HepG2 (cell line): ENCODE measurements around the gene SLC5A4. TPM values are rescaled to one million over a fixed set of nuclear protein-coding genes. Genes with fewer than 3 reads are reported as not detected.

ENCODE experiments used
- AGO2 ChIP-seq: fragments of 200-400 bp; formaldehyde crosslinking; optimal IDR thresholded peaks from 2 replicates; pipeline ENCODE3; 2017; ENCODE audit warnings: mild to moderate bottlenecking, low read depth, low read length, moderate library complexity
- GRHL1 ChIP-seq: sonication (generic); formaldehyde crosslinking; conservative IDR thresholded peaks from 2 replicates; pipeline ENCODE4 v1.8.0; 2022; ENCODE audit warnings: missing genetic modification reagents
- NFYB ChIP-seq: sonication (generic); formaldehyde crosslinking; IDR thresholded peaks from 2 replicates; pipeline ENCODE4 v1.4.0; 2020; ENCODE audit warnings: missing genetic modification reagents
- RNF2 ChIP-seq: fragments of 450-650 bp; conservative IDR thresholded peaks from 2 replicates; pipeline ENCODE4 v1.6.1; 2016; ENCODE audit warnings: low read depth
- SNAPC5 ChIP-seq: sonication (generic); formaldehyde crosslinking; IDR thresholded peaks from 2 replicates; pipeline ENCODE4 v1.8.1; 2023; ENCODE audit warnings: mild to moderate bottlenecking, missing genetic modification reagents, borderline replicate concordance
- SRSF4 ChIP-seq: fragments of 200-400 bp; formaldehyde crosslinking; IDR thresholded peaks from one replicate; pipeline ENCODE4 v1.6.1; 2018; ENCODE audit warnings: mild to moderate bottlenecking, low read depth, low read length, moderate library complexity; ENCODE audit not compliant: poor library complexity, severe bottlenecking
- ZNF225 ChIP-seq: sonication (generic); formaldehyde crosslinking; IDR thresholded peaks from 2 replicates; pipeline ENCODE4 v1.4.0; 2020; ENCODE audit warnings: mild to moderate bottlenecking, missing genetic modification reagents
- ZNF30 ChIP-seq: sonication (generic); formaldehyde crosslinking; IDR thresholded peaks from 2 replicates; pipeline ENCODE4 v1.5.0; 2020; ENCODE audit warnings: mild to moderate bottlenecking, missing genetic modification reagents
- ZNF34 ChIP-seq: sonication (generic); formaldehyde crosslinking; IDR thresholded peaks from 2 replicates; pipeline ENCODE4 v1.4.0; 2020; ENCODE audit warnings: mild to moderate bottlenecking, missing genetic modification reagents, borderline replicate concordance
- polyA plus RNA-seq, 8 experiments: library from polyadenylated mRNA; depleted of rRNA in 3 of 8; stranded (reverse) in 7 of 8; unstranded in 1 of 8; fragments of >200 nt; fragmentation: Illumina TruSeq in 4 of 8; extraction: Trizol in 4 of 8; gene quantifications; 2 replicates each; pipeline versions ENCODE4 v1.2.1 to v1.2.3, GENCODE V29; 2011 to 2016; ENCODE audit warnings: low read depth in 4 of 8, missing spikeins in 1 of 8, mixed read lengths in 1 of 8; ENCODE audit not compliant: insufficient read depth in 1 of 8
- total RNA-seq, 5 experiments: library from RNA; depleted of rRNA; stranded (reverse); fragments of >200 nt; fragmentation: Illumina TruSeq; extraction: Trizol; gene quantifications; 2 replicates each; pipeline ENCODE4 v1.2.3, GENCODE V29; 2016; ENCODE audit warnings: low read depth in 1 of 5
- TF ChIP-seq, protein P1 (sequence below), 2 experiments: IDR thresholded peaks; 2 replicates each; pipeline ENCODE4 v1.6.1; 2011 to 2012; ENCODE audit warnings: low read length in 2 of 2, borderline replicate concordance in 1 of 2, low read depth in 1 of 2, mild to moderate bottlenecking in 1 of 2, moderate library complexity in 1 of 2
- TF ChIP-seq, protein P2 (sequence below): sonication (generic); formaldehyde crosslinking; IDR thresholded peaks from 2 replicates; pipeline ENCODE4 v1.9.0; 2021; ENCODE audit warnings: missing genetic modification reagents, mild to moderate bottlenecking, borderline replicate concordance
- TF ChIP-seq, protein P3 (sequence below): sonication (generic); formaldehyde crosslinking; IDR thresholded peaks from 2 replicates; pipeline ENCODE4 v1.4.0; 2020; ENCODE audit warnings: missing genetic modification reagents, mild to moderate bottlenecking, borderline replicate concordance
- TF ChIP-seq, protein P4 (sequence below): sonication (generic); formaldehyde crosslinking; conservative IDR thresholded peaks from 2 replicates; pipeline ENCODE4 v1.4.0; 2020; ENCODE audit warnings: mild to moderate bottlenecking, missing genetic modification reagents, moderate library complexity

SLC5A4 gene
- total and polyA plus RNA-seq, 2 of the 13 experiments (the other 11 are each of a cell fraction or from before 2014, with no cell fraction given), result not detected

- TF ChIP-seq, protein P1, sequence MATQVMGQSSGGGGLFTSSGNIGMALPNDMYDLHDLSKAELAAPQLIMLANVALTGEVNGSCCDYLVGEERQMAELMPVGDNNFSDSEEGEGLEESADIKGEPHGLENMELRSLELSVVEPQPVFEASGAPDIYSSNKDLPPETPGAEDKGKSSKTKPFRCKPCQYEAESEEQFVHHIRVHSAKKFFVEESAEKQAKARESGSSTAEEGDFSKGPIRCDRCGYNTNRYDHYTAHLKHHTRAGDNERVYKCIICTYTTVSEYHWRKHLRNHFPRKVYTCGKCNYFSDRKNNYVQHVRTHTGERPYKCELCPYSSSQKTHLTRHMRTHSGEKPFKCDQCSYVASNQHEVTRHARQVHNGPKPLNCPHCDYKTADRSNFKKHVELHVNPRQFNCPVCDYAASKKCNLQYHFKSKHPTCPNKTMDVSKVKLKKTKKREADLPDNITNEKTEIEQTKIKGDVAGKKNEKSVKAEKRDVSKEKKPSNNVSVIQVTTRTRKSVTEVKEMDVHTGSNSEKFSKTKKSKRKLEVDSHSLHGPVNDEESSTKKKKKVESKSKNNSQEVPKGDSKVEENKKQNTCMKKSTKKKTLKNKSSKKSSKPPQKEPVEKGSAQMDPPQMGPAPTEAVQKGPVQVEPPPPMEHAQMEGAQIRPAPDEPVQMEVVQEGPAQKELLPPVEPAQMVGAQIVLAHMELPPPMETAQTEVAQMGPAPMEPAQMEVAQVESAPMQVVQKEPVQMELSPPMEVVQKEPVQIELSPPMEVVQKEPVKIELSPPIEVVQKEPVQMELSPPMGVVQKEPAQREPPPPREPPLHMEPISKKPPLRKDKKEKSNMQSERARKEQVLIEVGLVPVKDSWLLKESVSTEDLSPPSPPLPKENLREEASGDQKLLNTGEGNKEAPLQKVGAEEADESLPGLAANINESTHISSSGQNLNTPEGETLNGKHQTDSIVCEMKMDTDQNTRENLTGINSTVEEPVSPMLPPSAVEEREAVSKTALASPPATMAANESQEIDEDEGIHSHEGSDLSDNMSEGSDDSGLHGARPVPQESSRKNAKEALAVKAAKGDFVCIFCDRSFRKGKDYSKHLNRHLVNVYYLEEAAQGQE (IDR thresholded peaks at IDR 0.05; ENCODE audit: borderline replicate concordance in 1 of 2, low read depth in 1 of 2, low read length in 2 of 2), result no peak
- TF ChIP-seq ZNF225 (no peak), RNF2 (no peak), GRHL1 (CRISPR knock-in tag) (no peak), SRSF4 (no peak), ZNF30 (no peak), NFYB (no peak), ZNF34 (CRISPR knock-in tag) (no peak), AGO2 (no peak), SNAPC5 (CRISPR knock-in tag) (no peak)
- TF ChIP-seq, protein P2, sequence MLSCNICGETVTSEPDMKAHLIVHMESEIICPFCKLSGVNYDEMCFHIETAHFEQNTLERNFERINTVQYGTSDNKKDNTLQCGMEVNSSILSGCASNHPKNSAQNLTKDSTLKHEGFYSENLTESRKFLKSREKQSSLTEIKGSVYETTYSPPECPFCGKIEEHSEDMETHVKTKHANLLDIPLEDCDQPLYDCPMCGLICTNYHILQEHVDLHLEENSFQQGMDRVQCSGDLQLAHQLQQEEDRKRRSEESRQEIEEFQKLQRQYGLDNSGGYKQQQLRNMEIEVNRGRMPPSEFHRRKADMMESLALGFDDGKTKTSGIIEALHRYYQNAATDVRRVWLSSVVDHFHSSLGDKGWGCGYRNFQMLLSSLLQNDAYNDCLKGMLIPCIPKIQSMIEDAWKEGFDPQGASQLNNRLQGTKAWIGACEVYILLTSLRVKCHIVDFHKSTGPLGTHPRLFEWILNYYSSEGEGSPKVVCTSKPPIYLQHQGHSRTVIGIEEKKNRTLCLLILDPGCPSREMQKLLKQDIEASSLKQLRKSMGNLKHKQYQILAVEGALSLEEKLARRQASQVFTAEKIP (CRISPR knock-in tag), result no peak
- TF ChIP-seq, protein P3, sequence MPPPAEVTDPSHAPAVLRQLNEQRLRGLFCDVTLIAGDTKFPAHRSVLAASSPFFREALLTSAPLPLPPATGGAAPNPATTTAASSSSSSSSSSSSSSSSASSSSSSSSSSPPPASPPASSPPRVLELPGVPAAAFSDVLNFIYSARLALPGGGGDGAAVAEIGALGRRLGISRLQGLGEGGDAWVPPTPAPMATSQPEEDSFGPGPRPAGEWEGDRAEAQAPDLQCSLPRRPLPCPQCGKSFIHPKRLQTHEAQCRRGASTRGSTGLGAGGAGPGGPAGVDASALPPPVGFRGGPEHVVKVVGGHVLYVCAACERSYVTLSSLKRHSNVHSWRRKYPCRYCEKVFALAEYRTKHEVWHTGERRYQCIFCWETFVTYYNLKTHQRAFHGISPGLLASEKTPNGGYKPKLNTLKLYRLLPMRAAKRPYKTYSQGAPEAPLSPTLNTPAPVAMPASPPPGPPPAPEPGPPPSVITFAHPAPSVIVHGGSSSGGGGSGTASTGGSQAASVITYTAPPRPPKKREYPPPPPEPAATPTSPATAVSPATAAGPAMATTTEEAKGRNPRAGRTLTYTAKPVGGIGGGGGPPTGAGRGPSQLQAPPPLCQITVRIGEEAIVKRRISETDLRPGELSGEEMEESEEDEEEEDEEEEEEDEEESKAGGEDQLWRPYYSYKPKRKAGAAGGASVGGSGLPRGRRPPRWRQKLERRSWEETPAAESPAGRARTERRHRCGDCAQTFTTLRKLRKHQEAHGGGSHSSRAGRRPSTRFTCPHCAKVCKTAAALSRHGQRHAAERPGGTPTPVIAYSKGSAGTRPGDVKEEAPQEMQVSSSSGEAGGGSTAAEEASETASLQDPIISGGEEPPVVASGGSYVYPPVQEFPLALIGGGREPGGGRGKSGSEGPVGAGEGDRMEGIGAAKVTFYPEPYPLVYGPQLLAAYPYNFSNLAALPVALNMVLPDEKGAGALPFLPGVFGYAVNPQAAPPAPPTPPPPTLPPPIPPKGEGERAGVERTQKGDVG (CRISPR knock-in tag), result no peak
- TF ChIP-seq, protein P4, sequence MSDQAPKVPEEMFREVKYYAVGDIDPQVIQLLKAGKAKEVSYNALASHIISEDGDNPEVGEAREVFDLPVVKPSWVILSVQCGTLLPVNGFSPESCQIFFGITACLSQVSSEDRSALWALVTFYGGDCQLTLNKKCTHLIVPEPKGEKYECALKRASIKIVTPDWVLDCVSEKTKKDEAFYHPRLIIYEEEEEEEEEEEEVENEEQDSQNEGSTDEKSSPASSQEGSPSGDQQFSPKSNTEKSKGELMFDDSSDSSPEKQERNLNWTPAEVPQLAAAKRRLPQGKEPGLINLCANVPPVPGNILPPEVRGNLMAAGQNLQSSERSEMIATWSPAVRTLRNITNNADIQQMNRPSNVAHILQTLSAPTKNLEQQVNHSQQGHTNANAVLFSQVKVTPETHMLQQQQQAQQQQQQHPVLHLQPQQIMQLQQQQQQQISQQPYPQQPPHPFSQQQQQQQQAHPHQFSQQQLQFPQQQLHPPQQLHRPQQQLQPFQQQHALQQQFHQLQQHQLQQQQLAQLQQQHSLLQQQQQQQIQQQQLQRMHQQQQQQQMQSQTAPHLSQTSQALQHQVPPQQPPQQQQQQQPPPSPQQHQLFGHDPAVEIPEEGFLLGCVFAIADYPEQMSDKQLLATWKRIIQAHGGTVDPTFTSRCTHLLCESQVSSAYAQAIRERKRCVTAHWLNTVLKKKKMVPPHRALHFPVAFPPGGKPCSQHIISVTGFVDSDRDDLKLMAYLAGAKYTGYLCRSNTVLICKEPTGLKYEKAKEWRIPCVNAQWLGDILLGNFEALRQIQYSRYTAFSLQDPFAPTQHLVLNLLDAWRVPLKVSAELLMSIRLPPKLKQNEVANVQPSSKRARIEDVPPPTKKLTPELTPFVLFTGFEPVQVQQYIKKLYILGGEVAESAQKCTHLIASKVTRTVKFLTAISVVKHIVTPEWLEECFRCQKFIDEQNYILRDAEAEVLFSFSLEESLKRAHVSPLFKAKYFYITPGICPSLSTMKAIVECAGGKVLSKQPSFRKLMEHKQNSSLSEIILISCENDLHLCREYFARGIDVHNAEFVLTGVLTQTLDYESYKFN (CRISPR knock-in tag), result peak; percentile 67
Measured at GRCh38 chr22:32249231-32249630, 5.9 kb downstream of the SLC5A4 start (continued).
